RPMI8226 (cell line): ENCODE data around the gene GTPBP6.

Experiments
- DNase-seq: peaks from one replicate; pipeline ENCODE4 v3.0.0-alpha.2; 2015

Gene GTPBP6

DNA sequence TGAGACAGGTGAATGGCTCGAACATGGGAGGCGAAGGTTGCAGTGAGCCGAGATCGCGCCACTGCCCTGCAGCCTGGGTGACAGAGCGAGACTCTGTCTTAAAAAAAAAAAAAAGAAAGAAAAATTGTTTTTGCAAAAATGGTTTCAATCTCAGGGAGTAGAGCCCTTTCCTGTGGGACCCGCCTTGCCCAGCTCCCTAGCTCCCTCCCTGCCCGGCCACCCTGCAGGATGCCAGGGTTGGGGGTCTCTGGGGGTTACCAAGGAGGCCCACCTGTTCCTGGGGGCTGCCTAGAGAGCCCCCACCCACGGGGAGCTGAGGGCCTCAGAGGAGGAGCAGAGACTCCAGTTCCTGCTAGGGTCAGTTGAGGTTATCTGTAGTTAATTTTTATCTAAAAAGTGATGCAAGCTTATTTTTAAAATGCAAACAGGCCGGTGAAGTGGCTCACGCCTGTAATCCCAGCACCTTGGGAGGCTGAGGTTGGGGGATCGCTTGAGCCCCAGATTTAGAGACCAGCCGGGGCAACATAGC is 56.2 kb downstream of the GTPBP6 start:
- peak; percentile 2 for DNase-seq

- DNase-seq, result peak; percentile 2
These were observed 56.7 kb downstream of the GTPBP6 start for GRCh38 chrX:261919-262352.

DNA sequence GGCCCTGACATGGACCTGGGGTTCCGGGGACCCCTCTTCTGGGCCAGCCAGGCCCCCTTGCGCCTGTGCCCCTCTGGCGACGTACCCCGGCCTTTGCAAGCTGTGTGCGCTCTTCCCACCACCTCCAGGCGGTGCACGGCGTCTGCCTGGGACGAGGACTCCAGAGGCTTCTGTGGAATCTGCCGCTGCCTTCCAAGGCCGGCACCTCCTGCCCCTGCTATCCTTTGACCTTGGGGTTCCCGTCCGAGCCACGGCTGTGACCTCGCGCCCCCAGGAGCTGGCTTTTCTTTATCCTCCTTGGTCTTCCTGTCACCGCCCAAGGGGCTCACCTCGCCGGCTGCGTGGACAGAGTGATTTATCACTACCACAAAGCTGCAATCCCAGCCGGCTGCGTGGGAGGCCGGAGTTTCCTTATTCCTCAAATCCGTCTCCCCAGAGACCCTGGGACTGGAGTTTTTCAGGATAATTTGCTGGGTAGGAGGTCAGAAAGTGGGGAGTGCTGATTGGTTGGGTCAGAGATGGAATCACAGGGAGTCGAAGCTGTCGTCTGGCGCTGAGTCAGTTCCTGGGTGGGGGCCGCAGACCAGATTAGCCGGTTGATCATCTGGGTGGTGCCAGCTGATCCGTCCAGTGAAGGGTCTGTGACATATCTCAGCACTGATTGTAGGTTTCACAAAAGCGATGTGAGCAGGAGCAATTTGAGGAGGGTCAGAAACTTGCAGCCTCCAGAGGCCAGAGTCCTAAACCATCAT is 57.3 kb downstream of the GTPBP6 start:
- no peak for DNase-seq

- DNase-seq, result peak; percentile 25
These were observed 58.8 kb downstream of the GTPBP6 start for GRCh38 chrX:259692-260355.

DNA sequence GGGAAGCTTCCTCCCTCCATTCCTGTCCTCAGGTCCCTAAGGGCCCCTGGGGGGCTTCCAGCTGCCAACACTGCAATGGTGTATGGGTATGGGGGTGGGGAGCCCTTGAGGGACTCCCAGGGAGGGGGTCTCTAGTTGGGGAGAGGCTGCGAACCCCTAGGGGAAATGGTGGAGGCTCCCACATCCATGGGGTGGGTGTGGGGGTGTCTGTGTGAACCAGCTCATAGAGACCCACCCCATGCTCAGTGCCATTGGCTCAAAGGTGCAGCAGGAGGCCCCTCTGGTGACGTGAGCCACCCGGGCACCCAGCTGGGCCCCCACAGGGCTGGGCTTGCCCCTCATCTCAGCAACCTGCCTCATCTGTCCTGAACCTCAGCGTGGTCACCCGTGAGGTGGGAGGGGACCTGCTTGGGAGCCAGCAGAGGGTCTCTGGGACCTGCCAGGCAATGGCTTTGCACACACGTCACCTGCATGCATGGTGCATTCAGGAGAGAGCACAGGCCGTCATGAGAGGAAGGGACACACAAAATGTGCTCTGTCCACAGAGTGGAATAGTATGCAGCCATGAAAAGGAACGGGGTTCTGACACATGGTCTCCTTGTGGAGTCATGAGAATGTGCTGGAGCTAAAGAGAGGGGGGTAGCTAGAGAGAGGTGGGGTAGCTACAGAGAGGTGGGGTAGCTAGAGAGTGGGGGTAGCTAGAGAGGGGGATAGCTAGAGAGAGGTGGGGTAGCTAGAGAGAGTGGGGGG is 60.1 kb downstream of the GTPBP6 start:
- DNase-seq, result peak; percentile 1

GRCh38 chrX:257681-258289 is 60.8 kb downstream of the GTPBP6 start:
- DNase-seq, result peak; percentile 0

DNA sequence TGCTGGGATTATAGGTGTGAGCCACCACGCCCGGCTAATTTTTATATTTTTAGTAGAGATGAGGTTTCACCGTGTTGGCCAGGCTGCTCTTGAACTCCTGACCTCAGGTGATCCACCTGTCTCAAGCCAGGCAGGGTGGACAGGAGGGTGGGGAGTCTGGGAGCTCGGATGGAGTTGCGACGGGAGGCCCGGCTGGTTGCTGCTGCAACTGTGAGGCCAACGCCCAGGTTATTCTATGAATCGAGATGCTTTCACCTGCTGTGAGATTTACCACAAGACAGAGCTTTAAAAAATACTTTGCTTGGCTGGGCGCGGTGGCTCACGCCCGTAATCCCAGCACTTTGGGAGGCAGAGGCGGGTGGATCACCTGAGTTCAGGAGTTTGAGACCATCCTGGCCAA is 61.5 kb downstream of the GTPBP6 start:
- peak; percentile 9 for DNase-seq

DNA sequence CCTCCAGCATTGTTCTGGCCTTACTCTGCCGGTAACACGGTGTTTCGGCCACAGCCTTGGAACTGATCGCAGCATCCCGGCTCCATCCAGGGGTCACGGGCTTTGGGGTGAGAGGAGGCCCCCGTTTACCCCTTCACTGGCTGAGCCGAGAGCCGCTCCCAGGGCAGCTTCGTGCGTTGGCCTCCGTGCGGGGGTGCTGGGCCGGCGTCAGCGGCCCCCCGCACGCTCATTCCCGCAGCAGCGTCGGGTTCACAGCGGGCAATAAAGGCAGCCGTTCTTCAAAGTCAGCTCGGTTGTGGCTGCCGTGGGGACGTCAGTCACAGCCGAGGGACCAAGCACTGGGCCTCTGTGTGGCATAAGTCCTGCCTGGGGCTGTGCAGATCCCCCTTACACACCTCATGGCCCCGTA is 62.7 kb downstream of the GTPBP6 start:
- DNase-seq, result no peak
